GM18873 (cell line): ENCODE results near the gene ITGA8.
"Not testable (repeated sequence)": the region's sequence is repeated elsewhere in the genome, so short reads cannot be mapped to it uniquely, and the experiment has no call there.

Experiments
- ATAC-seq: cut with Tn5 transposase; IDR thresholded peaks from one replicate; pipeline ENCODE4 v1.9.1; 2021; ENCODE audit warnings: mild to moderate bottlenecking, moderate library complexity, moderate number of reproducible peaks; ENCODE audit not compliant: unreplicated experiment, low FRiP score

Gene ITGA8

DNA sequence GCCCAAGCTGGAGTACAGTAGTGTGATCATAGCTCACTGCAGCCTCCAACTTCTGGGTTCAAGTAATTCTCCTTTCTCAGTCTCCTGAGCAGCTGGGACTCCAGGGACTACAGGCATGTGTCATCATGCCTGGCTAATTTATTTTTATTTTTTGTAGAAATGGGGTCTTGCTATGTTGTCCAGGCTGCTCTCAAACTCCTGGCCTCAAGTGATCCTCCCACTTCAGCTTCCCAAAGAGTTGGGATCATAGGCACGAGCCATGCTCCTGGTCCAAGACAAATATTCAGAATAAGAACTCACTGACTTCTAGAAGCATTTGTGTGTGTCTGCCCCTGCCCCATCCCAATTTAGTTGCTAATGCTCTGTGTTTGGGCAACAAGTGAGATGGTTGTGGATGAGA, 151.8 kb downstream of the ITGA8 start:
- no peak for ATAC-seq

DNA sequence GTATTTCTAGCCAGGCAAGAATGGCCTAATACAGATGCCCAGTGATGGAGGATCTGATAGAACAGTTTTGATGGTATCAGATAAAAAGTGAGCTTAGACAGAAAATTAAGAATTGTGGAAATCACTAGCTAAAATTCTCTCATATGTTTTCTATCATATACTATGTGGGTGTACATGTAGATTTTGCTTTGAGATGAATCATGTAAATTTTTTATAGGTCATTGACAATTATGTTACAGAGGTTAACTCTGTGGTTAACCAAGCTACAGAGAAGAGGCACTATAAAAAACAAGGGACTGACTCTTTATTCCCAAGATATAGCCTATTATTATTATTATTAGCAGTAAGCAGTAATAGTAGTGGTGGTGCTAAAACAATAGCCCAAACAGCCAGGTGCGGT, 156.5 kb downstream of the ITGA8 start:
- ATAC-seq, result no peak

DNA sequence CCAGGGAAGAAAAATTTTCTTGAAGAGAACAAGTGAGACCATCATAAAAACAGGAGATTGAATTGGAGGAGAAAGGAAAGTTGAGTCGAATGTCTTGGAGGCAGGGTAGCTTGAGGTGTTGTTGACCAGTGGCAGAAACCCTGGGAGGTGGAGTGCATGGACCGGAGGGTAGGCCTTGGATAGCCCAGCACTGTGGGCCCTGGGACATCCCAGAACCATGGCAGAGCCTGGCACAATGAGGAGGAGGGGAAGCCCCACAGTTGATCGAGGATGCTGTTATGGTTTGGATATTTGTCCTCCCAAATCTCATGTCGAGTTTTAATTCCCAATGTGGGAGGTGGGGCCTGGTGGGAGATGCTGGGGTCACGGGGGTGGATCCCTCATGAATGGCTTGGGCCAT, 157.1 kb downstream of the ITGA8 start:
- ATAC-seq, result no peak

- ATAC-seq, result no peak
Measured at GRCh38 chr10:15562116-15562515, 157.6 kb downstream of the ITGA8 start.

GRCh38 chr10:15558136-15558535, 161.6 kb downstream of the ITGA8 start:
- ATAC-seq, result no peak

DNA sequence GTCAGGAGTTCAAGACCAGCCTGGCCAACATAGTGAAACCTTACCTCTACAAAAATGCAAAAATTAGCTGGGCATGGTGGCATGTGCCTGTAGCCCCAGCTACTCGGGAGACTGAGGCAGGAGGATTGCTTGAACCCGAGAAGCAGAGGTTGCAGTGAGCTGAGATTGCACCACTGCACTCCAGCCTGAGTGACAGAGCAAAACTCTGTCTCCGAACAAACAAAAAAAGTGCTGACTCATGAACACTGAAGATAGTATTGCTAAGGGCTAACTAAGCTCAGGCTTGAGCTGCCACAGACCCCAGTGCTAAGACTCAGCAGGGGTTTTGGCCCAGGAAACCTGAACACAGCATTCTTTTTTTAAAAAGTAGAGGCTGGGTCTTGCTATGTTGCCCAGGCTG, 162.6 kb downstream of the ITGA8 start:
- ATAC-seq, result not testable (repeated sequence)

DNA sequence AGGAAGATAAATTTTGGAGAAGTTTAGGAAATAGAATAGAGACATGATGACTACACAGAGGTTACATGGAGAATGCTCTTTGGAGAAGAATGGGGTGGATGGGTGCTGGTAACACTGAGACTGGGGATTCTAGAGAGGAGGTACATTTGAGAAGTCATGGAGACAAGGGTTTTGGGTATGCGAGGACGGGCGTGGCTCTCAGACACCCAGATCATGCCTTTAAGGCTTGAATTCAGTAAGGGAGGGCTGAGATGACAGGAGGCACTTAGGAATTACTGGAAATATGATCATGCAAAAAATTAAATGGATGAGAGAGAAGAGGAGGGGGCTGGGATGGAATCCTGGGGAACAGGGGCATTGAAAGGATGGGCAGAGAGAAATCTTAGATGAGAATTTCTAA, 168.8 kb downstream of the ITGA8 start:
- no peak for ATAC-seq

- ATAC-seq, result no peak
Measured at GRCh38 chr10:15548331-15548730, 171.4 kb downstream of the ITGA8 start.

- ATAC-seq, result no peak
Measured at GRCh38 chr10:15546606-15547005, 173.1 kb downstream of the ITGA8 start.

- no peak for ATAC-seq
Measured at GRCh38 chr10:15545884-15546283, 173.8 kb downstream of the ITGA8 start.

DNA sequence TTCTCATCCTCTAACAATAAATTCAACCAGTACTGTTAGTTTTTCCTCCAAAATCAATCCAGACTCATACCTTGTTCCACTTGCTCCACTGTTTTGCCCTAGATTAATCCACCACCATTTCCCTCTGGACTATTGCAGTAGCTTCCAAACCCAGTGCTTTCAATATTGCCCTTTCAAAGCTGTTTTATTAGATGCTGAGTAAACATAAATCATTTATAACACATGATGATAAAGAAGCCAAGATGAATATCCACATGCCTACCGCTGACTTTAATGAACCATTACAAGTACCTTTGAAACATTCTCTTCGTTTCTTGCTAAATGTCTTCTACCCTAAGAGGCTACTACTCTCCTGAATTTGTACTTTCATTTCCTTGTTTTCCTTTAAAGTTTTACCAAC, 174.5 kb downstream of the ITGA8 start:
- no peak for ATAC-seq

DNA sequence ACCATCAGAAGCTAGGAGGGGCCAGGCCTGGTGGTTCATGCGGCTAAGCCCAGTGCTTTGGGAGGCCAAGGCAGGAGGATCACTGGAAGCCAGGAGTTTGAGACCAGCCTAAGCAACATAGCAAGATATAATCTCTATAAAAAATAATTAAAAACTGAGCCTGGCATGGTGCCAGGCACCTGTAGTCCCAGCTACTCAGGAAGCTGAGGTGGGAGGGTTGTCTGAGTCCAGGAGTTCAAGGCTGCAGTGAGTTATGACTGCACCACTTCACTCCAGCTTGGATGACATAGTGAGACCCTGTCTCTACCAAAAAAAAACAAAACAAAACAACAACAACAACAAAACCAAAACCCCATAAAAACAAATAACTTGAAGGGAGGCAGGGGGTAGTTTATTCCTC, 175.7 kb downstream of the ITGA8 start:
- ATAC-seq, result no peak

GRCh38 chr10:15542817-15543216, 176.9 kb downstream of the ITGA8 start:
- no peak for ATAC-seq

- no peak for ATAC-seq
Measured at GRCh38 chr10:15541376-15541775, 178.3 kb downstream of the ITGA8 start.

GRCh38 chr10:15540727-15541126, 179.0 kb downstream of the ITGA8 start:
- no peak for ATAC-seq

- no peak for ATAC-seq
Measured at GRCh38 chr10:15539262-15539661, 180.5 kb downstream of the ITGA8 start.

- ATAC-seq, result not testable (repeated sequence)
Measured at GRCh38 chr10:15534928-15535538, 184.7 kb downstream of the ITGA8 start.

GRCh38 chr10:15531927-15532722, 187.6 kb downstream of the ITGA8 start:
- no peak for ATAC-seq

DNA sequence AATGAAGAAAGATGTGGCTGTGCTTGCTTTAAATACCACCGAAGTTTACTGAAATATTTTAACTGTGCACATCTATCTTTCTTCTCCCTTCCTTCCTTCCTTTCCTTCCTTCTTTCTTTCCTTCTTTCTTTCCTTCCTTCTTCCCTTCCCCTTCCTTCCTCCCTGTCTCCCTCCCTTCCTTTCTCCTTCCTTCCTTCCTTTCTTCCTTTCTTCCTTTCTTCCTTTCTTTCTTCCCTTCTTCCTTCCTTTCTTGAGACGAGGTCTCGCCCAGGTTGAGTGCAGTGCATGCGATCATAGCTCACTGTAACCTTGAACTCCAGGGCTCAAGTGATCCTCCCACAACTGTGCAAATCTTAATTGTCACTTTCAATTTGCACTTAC, 190.9 kb downstream of the ITGA8 start:
- no peak for ATAC-seq

GRCh38 chr10:15526754-15527153, 193.0 kb downstream of the ITGA8 start:
- ATAC-seq, result no peak

- no peak for ATAC-seq
Measured at GRCh38 chr10:15521328-15521903, 198.3 kb downstream of the ITGA8 start.

GRCh38 chr10:15518250-15518649, 201.5 kb downstream of the ITGA8 start:
- no peak for ATAC-seq
